ENCODE measurements around the gene FNTB. TPM values are rescaled to one million over a fixed set of nuclear protein-coding genes. Genes with fewer than 3 reads are reported as not detected.
A peak's percentile ranks its signal among the peaks of the same experiment; 100 is the strongest.

The FNTB gene
- total and polyA plus RNA-seq, 2 of the 13 experiments (the other 11 are each of a cell fraction or from before 2014, with no cell fraction given), result 23.6 to 28.5 TPM

- peak; percentile 77; the same call in 1 of the 2 replicates for TF ChIP-seq TFAP4 (IDR thresholded peaks at IDR 0.05; ENCODE audit: borderline replicate concordance, low read depth)
- peak; percentile 82 for TF ChIP-seq ZGPAT (CRISPR knock-in tag; IDR thresholded peaks at IDR 0.05)
- TF ChIP-seq GFI1 (CRISPR knock-in tag; IDR thresholded peaks at IDR 0.05; ENCODE audit: borderline replicate concordance), result peak; percentile 82; the same call in 1 of the 2 replicates
- TF ChIP-seq ZNF335 (CRISPR knock-in tag; IDR thresholded peaks at IDR 0.05), result no peak
- TF ChIP-seq AHDC1 (CRISPR knock-in tag; IDR thresholded peaks at IDR 0.05; ENCODE audit: borderline replicate concordance), result no peak
- TF ChIP-seq ZNF550 (CRISPR knock-in tag; IDR thresholded peaks at IDR 0.05; ENCODE audit: borderline replicate concordance), result no peak
- no peak for TF ChIP-seq ZNF7 (CRISPR knock-in tag; IDR thresholded peaks at IDR 0.05)
- TF ChIP-seq ZNF687 (CRISPR knock-in tag; IDR thresholded peaks at IDR 0.05), result peak; percentile 98
- peak; percentile 87; the same call in 1 of the 2 replicates for TF ChIP-seq PAWR (CRISPR knock-in tag; IDR thresholded peaks at IDR 0.05; ENCODE audit: borderline replicate concordance)
- TF ChIP-seq TRIM24 (CRISPR knock-in tag; IDR thresholded peaks at IDR 0.05), result no peak
- TF ChIP-seq ZNF343 (CRISPR knock-in tag; IDR thresholded peaks at IDR 0.05), result peak; percentile 71
- 0 out of 2 replicates have a peak, but pooled peaks have one; percentile 58 for TF ChIP-seq ZBTB42 (CRISPR knock-in tag; IDR thresholded peaks at IDR 0.05)
- TF ChIP-seq NBN (conservative IDR thresholded peaks at IDR 0.05), result no peak
- peak; percentile 80 for TF ChIP-seq CEBPG (CRISPR knock-in tag; IDR thresholded peaks at IDR 0.05)
- TF ChIP-seq ZSCAN31 (CRISPR knock-in tag; IDR thresholded peaks at IDR 0.05; ENCODE audit: low read depth), result 0 out of 2 replicates have a peak, but pooled peaks have one; percentile 85
- no peak for TF ChIP-seq CENPX (CRISPR knock-in tag; IDR thresholded peaks at IDR 0.05)
- no peak for TF ChIP-seq PTBP1 (IDR thresholded peaks at IDR 0.05; ENCODE audit: low read depth, low read length, poor library complexity, severe bottlenecking)
Observed at GRCh38 chr14:64986648-64987437, at the start of gene FNTB (continued).
